SU-DHL-6 (cell line): ENCODE results near the gene SPATS1.

Experiments used
- H2AFZ ChIP-seq: fragments of 200-600 bp; sonication (generic); 2 replicates; pipeline ENCODE4 v1.6.1; 2014; ENCODE audit warnings: low read depth, mild to moderate bottlenecking, moderate library complexity, mixed read lengths, antibody characterized with exemption, low read length; ENCODE audit not compliant: severe bottlenecking
- H3F3A ChIP-seq: fragments of 200-600 bp; shearing (Covaris generic); 2 replicates; pipeline ENCODE4 v1.6.0; 2016; ENCODE audit warnings: antibody characterized with exemption, mild to moderate bottlenecking; ENCODE audit not compliant: insufficient read depth
- H3K27ac ChIP-seq: fragments of 200-600 bp; sonication (generic); 2 replicates; pipeline ENCODE4 v1.5.1; 2016; ENCODE audit warnings: low read depth, mild to moderate bottlenecking, low read length, moderate library complexity, mixed read lengths
- H3K27me3 ChIP-seq: fragments of 200-600 bp; sonication (generic), shearing (Covaris generic); 2 replicates; pipeline ENCODE4 v1.6.0; 2014; ENCODE audit warnings: mild to moderate bottlenecking, low read length
- H3K36me3 ChIP-seq: fragments of 200-600 bp; sonication (generic); 2 replicates; pipeline ENCODE4 v1.6.1; 2014; ENCODE audit warnings: mild to moderate bottlenecking, low read length, mixed read lengths
- H3K4me2 ChIP-seq: fragments of 300-600, 200-600 bp; shearing (Covaris generic), sonication (generic); 2 replicates; pipeline ENCODE4 v1.6.0; 2014; ENCODE audit warnings: low read length, low read depth, mild to moderate bottlenecking; ENCODE audit not compliant: poor library complexity, severe bottlenecking
- H3K4me3 ChIP-seq: fragments of 200-600 bp; sonication (generic); 2 replicates; pipeline ENCODE4 v1.5.1; 2014; ENCODE audit warnings: antibody characterized with exemption, low read length, mild to moderate bottlenecking, mixed read lengths; ENCODE audit not compliant: insufficient read depth, poor library complexity, severe bottlenecking
- H3K79me2 ChIP-seq: fragments of 200-600 bp; sonication (generic); 2 replicates; pipeline ENCODE4 v1.6.1; 2014; ENCODE audit warnings: mild to moderate bottlenecking, low read length, moderate library complexity; ENCODE audit not compliant: insufficient read depth
- H3K9ac ChIP-seq: fragments of 200-600 bp; sonication (generic); 2 replicates; pipeline ENCODE4 v1.7.0; 2014; ENCODE audit warnings: mild to moderate bottlenecking, low read length
- H3K9me2 ChIP-seq: fragments of 200-600 bp; sonication (generic); replicated peaks from 2 replicates; pipeline ENCODE4 v1.6.1; 2014; ENCODE audit warnings: low read length; ENCODE audit not compliant: insufficient read depth
- H3K9me3 ChIP-seq: fragments of 200-600 bp; sonication (generic); 2 replicates; pipeline ENCODE4 v1.6.1; 2014; ENCODE audit warnings: low read length, mixed read lengths; ENCODE audit not compliant: insufficient read depth
- H4K20me1 ChIP-seq: fragments of 200-600 bp; sonication (generic); 2 replicates; pipeline ENCODE4 v1.6.1; 2014; ENCODE audit warnings: low read depth, mild to moderate bottlenecking, antibody characterized with exemption, low read length, moderate library complexity, mixed read lengths
- EZH2phosphoT487 ChIP-seq: fragments of 200-600 bp; sonication (generic), shearing (Covaris generic); conservative IDR thresholded peaks from 2 replicates; pipeline ENCODE4 v1.6.1; 2018; ENCODE audit warnings: mild to moderate bottlenecking, antibody characterized with exemption, low read length, moderate library complexity, mixed read lengths
- TF ChIP-seq, protein P1 (sequence below): fragments of 200-600 bp; sonication (generic); IDR thresholded peaks from one replicate; pipeline ENCODE4 v1.5.1; 2017; ENCODE audit warnings: antibody characterized with exemption, mild to moderate bottlenecking, low read length, moderate library complexity; ENCODE audit not compliant: insufficient read depth, poor library complexity, severe bottlenecking

The SPATS1 gene

DNA sequence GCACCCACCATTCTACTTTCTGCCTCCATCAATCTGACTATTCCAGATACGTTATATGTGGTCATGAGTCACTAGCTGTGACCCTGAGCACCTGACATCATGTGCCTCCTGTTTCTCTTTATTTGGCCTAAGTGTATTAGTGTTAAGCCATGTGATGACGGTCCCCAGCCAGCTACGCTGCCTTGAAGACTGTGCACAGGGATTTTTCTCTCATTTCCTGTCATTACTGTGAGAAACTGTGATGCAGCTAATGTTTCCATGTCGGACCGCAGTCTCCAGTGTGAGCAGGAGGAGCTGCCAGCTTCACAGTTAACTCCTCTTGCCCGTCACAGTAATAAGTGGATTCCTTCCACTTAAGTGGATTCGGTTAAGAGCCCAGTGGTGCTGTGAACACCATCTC, 9.9 kb upstream of the SPATS1 start:
- Histone ChIP-seq H4K20me1 (no peaks in the 10 kb centered on the region), H3K4me3 (no peak overlapping the region), H2AFZ (no peak overlapping the region), H3F3A (no peaks in the 10 kb centered on the region), H3K36me3 (no peaks in the 10 kb centered on the region), H3K4me2 (no peak overlapping the region), H3K79me2 (no peaks in the 10 kb centered on the region), H3K9ac (no peak overlapping the region), H3K9me2 (no peaks in the 10 kb centered on the region), H3K9me3 (no peaks in the 10 kb centered on the region), H3K27me3 (no peaks in the 10 kb centered on the region), H3K27ac (no peak overlapping the region)
- TF ChIP-seq EZH2phosphoT487 = no peak
- TF ChIP-seq, protein P1, sequence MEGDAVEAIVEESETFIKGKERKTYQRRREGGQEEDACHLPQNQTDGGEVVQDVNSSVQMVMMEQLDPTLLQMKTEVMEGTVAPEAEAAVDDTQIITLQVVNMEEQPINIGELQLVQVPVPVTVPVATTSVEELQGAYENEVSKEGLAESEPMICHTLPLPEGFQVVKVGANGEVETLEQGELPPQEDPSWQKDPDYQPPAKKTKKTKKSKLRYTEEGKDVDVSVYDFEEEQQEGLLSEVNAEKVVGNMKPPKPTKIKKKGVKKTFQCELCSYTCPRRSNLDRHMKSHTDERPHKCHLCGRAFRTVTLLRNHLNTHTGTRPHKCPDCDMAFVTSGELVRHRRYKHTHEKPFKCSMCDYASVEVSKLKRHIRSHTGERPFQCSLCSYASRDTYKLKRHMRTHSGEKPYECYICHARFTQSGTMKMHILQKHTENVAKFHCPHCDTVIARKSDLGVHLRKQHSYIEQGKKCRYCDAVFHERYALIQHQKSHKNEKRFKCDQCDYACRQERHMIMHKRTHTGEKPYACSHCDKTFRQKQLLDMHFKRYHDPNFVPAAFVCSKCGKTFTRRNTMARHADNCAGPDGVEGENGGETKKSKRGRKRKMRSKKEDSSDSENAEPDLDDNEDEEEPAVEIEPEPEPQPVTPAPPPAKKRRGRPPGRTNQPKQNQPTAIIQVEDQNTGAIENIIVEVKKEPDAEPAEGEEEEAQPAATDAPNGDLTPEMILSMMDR = no peak

DNA sequence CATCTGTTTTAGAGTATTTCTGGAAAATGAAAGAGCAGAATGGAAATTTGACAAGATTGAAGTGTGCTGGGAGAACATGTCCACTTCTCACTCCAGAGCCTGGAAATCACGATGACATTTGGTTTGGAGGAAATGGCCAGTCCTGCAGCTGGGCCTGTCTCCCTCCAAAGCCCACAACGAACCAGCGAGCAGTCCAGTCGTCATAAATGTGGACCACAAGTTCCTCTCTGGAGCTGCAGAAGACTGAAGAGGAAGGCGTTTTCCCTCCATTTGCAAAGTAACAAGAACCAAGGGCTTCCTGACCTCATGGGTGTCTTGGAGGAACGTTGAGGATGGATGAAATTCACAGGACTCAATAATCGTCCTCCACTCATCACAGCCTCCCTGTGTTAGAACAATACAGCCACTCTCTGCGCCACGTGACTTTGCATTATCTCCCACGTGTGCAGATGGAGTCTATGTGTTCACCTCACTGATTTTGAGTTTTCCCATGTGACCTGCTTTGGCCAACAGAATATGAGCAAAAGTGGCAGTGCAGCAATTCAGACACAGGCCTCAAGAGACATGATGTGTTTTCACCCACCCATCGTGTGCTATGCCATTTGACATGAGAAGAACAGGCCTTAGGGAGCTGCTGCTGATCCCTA, 9.1 kb upstream of the SPATS1 start:
- TF ChIP-seq, protein P1 = no peak
- TF ChIP-seq EZH2phosphoT487 = no peak
- Histone ChIP-seq H4K20me1 (no peaks in the 10 kb centered on the region), H3K9me3 (no peaks in the 10 kb centered on the region), H3K9ac (no peak overlapping the region), H3K36me3 (no peaks in the 10 kb centered on the region), H2AFZ (no peak overlapping the region), H3K4me2 (no peak overlapping the region), H3K9me2 (no peaks in the 10 kb centered on the region), H3K79me2 (no peaks in the 10 kb centered on the region), H3K27me3 (no peaks in the 10 kb centered on the region), H3K27ac (no peak overlapping the region), H3K4me3 (no peak overlapping the region), H3F3A (no peaks in the 10 kb centered on the region)

DNA sequence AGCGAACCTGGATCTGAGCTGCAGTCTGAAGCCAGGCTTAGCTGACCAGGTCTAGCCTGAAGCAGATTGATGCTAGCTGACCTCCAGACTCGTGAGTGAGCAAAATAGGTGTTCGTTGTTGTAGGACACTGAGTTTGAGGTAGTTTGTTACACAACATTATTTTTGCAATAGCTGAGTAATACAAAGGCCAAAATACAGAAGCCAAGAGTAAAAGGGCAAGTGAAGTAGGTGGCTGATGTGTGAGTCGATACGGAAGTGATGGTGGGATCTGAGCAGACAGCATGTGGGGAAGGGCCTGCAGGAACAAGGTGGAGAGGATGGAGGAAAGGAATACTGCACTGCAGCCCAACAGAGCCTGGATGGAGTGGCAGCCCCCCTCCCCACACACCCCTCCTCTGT, 8.5 kb upstream of the SPATS1 start:
- H3K27me3 ChIP-seq = no peaks in the 10 kb centered on the region
- H3K9ac ChIP-seq = no peak overlapping the region
- no peak overlapping the region for H3K27ac ChIP-seq
- no peak overlapping the region for H2AFZ ChIP-seq
- no peaks in the 10 kb centered on the region for H3K79me2 ChIP-seq
- no peaks in the 10 kb centered on the region for H4K20me1 ChIP-seq
- no peaks in the 10 kb centered on the region for H3K36me3 ChIP-seq
- TF ChIP-seq, protein P1 = no peak
- TF ChIP-seq EZH2phosphoT487 = no peak
- no peaks in the 10 kb centered on the region for H3K9me2 ChIP-seq
- no peaks in the 10 kb centered on the region for H3F3A ChIP-seq
- no peak overlapping the region for H3K4me2 ChIP-seq
- no peak overlapping the region for H3K4me3 ChIP-seq
- H3K9me3 ChIP-seq = no peaks in the 10 kb centered on the region
